NAMALWA (cell line): ENCODE results near the gene ZNF483.
"Not testable (repeated sequence)": the region's sequence is repeated elsewhere in the genome, so short reads cannot be mapped to it uniquely, and the experiment has no call there.

ENCODE experiments used
- DNase-seq: peaks from one replicate; pipeline ENCODE4 v3.0.0-alpha.2; 2015; ENCODE audit warnings: low spot score

The ZNF483 gene

DNA sequence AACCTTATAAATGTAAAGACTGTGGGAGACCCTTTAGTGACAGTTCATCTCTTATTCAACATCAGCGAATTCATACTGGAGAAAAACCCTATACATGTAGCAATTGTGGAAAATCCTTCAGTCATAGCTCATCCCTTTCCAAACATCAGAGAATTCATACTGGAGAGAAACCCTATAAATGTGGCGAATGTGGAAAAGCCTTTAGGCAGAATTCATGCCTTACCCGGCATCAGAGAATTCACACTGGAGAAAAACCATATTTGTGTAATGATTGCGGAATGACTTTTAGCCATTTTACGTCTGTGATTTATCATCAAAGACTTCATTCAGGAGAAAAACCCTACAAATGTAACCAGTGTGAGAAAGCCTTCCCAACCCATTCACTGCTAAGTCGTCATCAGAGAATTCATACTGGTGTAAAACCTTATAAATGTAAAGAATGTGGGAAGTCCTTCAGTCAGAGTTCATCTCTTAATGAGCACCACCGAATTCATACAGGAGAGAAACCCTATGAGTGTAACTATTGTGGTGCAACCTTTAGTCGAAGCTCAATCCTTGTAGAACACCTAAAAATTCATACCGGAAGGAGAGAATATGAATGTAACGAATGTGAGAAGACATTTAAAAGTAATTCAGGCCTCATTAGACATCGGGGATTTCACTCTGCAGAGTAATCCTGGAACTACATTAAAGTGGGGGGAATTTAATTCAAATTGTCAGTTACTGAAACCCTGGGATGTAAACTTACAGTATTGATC, 17.7 kb downstream of the ZNF483 start:
- DNase-seq, result no peak

DNA sequence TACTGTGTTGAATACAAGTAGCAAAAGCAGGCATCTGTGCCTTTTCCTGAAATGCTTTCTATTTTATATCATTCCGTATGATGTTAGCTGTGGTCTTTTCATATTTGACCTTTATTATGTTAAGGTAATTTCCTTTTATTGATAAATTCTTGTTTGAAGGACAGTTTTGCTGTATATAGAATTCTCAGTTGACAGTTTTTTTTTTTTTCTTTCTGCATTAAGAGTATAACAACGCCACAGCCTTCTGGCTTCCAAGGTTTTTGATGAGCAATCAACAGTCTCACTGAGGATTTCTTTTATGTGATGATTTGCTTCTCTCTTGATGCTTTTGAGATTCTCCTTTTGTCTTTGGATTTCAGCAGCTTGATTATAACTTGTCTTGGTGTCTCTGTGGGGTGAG, 23.6 kb downstream of the ZNF483 start:
- no peak for DNase-seq

DNA sequence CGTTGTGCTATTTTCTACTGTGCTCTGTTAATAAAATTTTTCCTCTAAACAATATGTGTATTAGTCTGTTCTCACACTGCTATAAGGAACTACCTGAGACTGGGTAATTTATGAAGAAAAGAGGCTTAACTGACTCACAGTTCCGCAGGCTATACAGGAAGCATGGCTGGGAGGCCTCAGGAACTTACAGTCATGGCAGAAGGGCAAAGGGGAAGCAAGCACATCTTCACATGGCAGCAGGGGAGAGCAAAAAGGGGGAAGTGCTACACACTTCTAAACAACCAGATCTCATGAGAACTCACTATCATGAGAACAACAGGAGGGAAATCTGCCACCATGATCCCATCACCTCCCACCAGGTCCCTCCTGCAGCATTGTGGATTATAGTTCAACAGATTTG, 30.4 kb downstream of the ZNF483 start:
- not testable (repeated sequence) for DNase-seq

DNA sequence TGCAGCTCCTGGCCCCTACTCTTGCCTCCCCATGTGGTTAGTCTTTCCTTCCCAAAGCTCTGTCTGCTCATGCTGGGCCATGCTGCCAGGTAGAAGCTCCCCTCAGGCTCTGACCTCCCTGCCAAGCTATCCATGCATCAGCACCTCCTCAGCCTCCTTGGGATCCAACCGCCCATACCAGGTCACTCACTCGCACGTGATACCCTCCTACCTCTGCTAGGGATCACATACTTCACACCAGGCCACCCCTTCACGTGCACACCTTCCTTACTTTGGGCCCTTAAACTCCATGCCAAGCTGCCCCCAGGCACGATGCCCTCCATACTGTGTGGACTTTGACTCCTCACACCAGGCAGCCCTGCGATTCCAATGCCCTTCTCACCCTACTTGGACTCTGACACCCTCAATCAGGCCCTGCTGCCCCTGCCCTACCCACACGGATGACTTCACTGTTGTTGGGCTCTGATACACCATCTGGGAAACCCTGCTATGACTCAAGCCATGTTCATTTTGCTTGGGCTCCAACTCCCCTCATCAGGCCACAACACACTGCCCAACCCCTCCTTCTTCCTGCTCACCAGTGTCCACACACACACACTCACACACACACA, 34.1 kb downstream of the ZNF483 start:
- no peak for DNase-seq

DNA sequence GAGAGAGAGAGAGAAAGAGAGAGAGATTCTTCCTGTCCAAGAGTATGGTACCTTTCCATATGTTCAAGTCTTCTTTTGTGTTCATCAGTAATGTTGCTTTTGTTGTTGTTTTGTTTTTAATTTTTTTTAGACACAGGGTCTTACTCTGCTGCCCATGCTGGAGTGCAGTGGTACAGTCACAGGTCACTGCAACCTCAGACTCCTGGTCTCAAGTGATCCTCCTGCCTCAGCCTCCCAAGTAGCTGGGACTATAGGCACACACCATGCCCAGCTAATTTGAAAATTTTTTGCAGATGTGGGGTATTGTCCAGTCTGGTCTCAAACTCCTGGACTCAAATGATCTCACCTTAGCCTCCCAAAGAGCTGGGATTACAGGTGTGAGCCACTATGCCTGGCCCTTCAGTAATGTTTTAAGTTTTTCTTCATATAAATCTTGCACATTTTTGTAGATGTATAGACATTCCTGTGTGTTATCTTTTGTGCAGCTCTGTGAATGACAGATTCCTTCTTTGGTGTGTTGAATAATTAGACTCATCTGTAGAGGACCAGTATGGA, 36.3 kb downstream of the ZNF483 start:
- no peak for DNase-seq

DNA sequence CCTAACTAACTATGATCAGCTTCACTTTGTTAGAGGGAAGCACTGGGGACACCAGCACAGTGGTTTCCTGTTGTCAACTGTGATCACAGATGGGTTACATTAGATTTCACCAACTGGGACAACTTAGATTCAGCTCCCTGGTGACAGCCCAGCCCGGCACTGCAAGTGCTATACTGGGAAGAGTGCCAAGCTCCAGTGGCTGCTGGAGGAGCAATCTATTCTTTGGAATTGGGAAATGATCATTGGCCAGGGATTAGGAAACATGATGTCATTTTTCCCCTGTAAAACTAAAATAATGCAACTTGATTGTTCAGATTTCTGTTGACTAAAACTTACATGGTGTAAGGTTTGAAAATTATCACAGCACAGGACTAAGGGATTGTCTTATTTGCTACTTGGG, 41.3 kb downstream of the ZNF483 start:
- no peak for DNase-seq

DNA sequence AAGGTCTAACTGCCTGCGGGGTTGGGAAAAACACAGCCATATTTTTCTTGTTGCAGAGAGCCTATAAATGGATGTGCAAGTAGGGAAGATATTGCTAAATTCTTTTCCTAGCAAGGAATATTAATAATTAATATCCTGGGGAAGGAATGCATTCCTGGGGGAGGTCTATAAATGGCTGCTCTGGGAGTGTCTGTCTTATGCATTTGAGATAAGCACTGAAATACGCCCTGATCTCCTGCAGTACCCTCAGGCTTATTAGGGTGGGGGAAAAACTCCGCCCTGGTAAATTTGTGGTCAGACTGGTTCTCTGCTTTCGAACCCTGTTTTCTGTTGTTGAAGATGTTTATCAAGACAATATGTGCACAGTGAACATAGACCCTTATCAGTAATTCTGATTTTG, 43.1 kb downstream of the ZNF483 start:
- DNase-seq, result not testable (repeated sequence)

DNA sequence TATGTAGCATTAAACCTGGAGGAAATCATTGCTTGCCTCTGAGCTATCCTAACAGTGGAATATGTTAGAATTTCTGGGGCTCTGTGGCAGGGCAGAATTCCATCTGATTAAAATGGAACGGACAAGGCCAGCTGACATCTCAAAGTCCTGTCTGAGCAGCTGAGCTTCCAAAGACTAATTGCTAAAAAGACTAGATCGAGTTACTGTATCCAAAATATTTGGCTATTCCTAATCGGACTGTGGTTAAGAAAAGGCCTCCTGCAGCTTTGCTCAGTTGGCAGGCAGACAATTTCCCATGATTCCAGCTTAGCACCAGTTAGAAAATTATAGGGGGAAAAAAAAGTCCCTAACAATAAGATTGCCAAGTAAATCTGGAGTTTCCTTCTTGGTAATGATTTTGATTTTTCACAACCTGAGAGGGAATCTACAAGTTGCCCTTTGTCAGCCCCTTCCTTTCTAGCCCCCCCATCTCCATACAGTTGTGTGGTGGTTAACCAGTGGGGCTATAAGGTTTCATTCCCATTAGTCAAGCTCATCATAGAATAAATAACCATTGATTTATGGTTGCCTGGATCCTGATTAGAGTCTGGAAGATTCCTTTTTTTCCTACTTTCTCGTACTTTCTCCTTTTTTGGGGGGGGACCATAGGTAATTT, 48.1 kb downstream of the ZNF483 start:
- DNase-seq, result no peak

DNA sequence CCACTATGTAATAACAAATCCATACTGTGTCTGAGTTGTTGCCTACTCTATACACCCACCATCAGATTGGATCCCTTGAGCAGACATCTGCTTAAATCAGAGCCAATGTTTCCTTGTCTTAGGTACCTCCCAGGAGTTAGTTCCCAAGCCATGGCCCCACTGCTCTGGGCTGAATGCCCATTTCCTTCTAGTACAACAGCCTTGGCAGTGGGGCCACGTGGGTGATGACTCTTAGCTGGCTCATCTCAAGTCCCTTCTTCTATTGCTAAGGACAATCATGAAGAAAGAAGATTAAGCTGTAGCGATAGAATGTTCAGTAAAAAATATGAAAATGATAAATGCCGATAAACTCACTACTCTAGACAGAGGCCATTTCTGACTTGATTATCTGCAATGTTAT, 57.9 kb downstream of the ZNF483 start:
- DNase-seq, result no peak

DNA sequence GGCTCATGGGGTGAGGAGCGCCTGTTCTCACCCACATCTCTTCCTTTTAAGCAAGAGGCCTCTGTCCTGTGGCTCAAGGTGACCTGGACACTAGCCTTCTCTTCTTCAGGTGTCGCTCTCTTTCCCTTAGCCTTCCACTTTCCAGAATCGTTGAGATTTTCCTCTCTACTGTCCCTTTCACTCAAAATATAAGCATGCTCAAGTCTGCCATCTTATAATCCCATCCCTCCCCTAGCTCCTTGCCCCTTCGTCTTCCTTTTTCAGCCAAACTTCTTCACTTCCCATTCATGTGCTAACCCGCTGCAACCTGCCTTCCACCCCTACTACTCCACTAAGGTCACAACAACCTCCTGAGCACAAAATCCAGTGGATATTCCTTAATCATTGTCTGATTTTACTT, 61.4 kb downstream of the ZNF483 start:
- DNase-seq, result no peak

DNA sequence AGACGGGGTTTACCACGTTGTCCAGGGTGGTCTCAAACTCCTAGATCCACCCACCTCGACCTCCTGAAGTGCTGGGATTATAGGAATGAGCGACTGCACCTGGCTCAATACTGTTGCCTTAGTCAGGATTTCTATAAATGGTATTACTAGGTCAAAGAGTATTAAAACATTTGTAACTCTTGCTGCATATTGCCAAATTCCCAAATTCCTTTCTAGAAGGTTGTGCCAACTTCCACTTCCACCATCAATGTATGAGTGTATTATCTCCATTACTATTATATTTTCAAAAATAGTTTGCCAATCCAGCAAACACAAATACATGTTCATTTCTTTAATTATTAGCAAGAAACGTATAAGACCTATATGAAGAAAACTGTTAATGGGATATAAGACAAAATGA, 63.9 kb downstream of the ZNF483 start:
- no peak for DNase-seq

DNA sequence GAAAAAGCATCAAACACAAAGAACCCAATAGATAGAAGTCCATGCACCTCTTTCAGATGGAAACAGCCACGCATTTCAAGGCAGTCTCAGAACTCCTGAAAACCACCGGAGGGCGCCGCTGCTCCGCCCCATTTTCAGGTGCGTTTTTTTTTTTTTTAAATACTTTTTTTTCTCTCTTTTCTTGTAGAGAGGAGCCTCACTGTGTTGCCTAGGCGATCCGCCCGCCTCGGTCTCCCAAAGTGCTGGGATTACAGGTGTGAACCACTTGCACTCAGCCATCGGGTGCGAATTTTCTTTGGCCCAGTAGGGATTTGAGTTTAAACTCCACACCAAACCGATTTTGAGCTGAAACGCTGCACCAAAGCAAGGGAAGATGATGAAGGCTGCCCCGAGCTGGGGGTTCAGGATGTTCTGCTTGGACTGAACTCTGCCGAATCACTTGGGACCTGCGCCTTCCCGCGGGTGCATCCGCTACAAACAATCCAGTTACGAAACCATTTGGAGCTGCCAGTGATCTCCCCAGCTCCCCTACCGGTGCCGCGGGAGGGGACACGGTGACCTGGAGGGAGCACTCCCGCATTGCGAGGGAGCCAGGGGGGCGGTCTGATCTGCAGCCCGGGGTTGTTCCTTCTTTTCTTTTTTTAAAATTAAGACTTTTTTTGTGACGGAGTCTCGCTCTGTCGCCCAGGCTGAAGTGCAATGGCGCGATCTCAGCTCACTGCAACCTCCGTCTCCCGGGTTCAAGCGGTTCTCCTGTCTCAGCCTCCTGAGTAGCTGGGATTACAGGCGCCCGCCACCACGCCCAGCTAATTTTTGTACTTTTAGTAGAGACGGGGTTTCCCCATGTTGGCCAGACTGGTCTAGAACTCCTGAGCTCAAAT, 73.1 kb downstream of the ZNF483 start:
- DNase-seq, result peak; percentile 72

DNA sequence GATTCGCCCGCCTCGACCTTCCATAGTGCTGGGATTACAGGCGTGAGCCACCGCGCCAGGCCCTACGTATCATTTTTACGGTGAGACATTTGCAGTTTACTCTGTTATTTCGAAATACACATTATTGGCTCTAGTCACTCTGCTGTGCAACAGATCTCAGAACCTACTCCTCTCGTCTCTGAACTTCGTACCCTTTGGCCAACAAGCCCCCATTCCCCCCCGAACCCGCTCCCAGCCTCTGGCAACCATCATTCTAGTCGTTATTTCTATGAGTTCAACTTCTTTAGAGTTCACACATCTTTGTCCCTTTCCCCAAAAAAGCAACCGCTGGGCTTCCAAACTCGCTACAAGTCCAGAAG, 73.7 kb downstream of the ZNF483 start:
- DNase-seq, result no peak

DNA sequence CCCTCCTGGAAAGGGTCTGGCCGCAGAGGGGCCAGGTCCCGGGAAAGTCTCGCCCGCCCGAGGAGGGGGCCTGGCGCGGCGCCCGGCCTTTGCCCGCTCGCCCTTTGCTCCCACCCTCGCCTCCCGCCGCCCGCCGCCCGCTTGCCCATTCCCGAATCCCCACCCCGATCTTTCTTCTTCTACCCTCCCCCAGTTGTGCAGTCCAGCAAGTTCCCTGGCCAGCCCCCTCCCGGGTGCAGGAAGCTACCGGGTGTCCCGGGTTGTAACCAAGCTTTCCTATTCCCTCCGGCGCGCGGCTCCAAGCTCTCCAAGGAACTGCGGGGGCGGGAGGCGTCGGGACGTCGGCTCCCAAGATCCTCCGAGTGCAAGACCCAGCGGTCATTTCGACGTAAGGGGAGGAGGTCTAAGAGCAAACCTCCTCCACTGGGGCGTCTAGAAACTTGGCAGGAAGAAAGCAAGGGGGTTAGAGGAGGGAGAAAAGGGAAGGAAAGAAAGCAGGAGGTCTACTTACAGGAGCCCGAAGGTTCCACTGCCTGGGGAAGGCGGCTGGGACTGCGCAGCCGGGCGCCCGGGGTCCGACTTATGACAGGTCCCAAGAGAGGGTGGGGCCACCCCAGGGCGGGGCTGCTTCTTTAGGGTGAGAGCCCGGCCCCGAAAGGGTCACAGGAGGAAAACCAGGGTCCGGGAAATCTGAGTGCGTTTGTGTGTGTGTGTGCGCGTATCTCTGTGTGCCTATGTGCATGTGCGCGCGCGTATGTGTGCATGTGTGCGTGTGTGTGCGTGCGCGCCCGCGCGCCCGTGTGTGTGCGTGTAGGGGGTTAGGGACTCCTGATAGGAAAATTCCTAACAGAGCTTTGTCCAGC, 74.3 kb downstream of the ZNF483 start, which contains the start of gene PTGR1:
Gene PTGR1 (minus strand): TSS at position 556 of the 863 bp plus-strand sequence. CDS start 2,225 bp downstream, outside the sequence.
- DNase-seq, result no peak

DNA sequence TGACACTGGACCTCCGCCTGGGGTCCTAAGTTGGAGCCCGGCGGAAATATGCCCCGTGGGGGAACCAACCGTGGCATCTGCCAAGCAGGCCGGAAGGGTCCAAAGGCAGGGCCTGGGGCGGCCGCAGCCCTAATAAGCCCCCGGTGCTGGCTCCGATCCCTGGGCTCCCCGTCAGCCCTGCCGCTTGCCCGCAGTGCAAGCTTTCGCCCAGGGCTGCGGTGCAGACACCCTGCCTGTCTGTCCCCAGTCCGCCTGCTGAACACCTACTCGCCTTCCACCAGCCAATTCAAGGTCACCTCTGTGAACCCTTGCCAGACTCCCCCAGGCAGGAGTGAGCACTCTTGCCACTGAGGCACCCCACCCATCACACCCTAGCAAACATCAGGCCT, 75.0 kb downstream of the ZNF483 start:
- no peak for DNase-seq

DNA sequence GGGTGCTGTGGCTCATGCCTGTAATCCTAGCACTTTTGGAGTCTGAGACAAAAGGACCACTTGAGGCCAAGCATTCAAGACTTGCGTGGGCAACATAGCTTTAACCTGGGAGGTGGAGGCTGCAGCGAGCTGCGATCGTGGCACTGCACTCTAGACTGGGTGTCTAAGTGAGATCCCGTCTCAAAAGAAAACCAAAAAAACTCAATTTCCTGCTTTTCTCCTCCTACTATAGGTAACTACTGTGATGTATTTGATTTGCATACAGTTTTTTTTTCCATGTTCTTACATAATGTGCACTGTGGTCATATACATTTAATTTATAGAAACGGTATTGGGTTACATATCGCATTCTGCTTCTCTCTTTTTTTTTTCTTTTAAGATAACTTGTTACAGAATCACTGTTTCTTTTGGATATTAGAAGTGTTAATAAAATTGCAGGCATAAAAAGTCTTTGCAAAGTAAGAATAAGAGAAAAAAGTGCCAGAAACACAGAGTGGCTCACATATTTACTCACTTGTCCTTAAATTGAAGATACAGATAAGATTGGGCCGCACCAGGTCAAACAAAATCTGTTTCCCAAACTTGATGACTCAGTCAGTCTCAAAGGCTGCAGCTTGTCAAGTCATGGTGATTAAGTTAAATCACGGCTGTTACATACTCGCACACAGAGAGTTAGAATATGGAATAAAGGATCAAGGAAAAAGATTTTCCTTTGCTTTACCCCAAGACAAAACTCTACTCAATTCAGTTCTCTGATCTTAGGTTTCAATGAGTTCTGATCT, 76.4 kb downstream of the ZNF483 start:
- DNase-seq, result no peak

DNA sequence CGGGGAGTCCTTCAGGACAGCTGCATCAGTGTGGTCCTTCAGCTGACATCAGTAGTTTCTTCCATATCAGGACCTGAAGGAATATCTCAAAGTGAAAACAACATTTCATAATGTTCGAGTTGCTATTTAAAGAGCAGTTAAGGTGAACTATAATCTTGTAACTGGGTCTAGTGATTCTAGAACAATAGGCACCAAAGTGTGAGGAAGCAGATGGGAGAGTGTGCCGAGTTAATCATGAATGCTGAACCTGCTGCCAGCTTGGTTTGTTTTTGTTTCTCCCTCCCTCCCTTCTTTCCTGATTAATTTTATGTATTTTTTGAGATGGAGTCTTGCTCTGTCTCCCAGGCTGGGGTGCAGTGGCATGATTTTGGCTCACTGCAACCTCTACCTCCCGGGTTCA, 78.1 kb downstream of the ZNF483 start:
- no peak for DNase-seq

DNA sequence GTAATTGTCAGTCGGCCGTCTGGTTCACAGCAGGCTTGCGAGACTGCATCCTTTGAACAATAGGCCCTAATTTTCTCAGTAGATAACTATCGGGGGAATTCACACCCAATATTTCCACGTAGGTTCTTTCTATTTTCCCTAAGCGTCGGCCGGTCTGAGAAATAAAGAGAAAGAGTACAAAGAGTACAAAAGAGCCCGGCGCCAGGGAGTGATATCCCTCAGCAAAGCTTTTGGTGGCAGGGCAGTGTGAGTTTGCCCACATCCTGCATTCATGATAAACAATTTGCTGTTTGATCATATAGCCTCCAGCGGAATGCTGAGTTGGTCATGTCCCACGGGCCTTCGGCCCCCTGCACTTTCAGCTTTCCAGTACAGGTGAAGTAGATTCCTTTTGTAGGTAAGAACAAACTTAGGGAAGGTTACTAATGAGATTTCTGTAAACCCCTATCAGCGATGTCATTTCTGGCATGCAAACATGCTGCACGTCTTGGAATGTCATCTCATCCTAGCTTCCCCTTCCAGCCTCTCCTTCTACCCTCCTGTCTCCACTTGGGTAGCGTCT, 79.2 kb downstream of the ZNF483 start:
- DNase-seq, result no peak

DNA sequence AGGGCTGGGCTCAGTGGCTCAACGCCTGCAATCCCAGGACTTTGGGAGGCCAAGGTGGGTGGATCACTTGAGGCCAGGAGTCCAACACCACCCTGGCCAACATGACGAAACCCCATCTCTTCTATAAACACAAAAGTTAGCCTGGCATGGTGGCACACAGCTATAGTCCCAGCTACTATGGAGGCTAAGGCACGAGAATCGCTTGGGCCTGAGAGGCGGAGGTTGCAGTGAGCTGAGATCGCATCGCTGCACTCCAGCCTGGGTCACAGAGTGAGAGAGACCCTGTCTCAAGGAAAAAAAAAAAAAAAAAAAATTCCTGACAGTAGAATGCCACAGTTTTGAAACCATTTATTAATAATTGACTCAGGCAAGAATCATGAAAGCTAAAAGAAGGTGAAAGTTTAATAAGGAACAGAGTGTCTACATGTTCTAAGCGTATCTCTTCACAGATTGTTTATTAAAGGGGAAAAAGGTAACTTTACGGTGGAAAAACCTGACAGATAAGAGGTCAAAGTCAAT, 80.1 kb downstream of the ZNF483 start:
- DNase-seq, result no peak

DNA sequence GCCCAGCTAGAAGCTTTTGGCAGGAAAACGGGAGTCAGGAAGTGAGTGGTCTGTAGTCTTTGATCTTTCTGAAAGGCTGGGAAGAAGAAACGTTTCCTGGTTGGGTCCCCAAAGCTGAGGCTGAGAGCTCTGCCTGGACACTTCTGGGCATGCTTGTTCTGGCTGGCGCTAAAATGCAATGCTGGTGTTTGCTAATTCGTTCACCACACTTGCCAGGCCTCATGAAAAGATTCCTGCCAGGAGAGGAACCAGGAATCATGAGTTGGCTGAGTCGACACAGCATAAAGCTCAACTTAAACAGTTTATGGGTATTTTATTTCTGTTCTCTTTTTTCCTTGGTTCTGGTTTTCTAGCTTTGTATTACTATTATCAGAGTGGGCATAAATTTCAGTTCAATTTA, 85.2 kb downstream of the ZNF483 start:
- DNase-seq, result no peak
